SK-N-SH treated with all-trans-retinoic acid at 6 μM for 48 hours (cell line): ENCODE data around the gene CERK.

Experiments
- ATAC-seq: fragments of 200-7000 bp; cut with Tn5 transposase; 3 replicates; pipeline ENCODE4 v1.9.1; 2020; ENCODE audit warnings: mild to moderate bottlenecking, moderate library complexity
- ARNTL ChIP-seq: fragments of 450-650 bp; formaldehyde crosslinking; IDR thresholded peaks from 2 replicates; pipeline ENCODE4 v1.5.0; 2020; ENCODE audit warnings: low read depth, mild to moderate bottlenecking, moderate library complexity, borderline replicate concordance
- BACH2 ChIP-seq: fragments of 250-450 bp; sonication (Bioruptor Pico); IDR thresholded peaks from 2 replicates; pipeline ENCODE4 v1.9.0; 2021; ENCODE audit warnings: mild to moderate bottlenecking, borderline replicate concordance
- CSDC2 ChIP-seq: fragments of 250-450 bp; sonication (Bioruptor Pico); IDR thresholded peaks from 2 replicates; pipeline ENCODE4 v1.5.0; 2020; ENCODE audit warnings: mild to moderate bottlenecking, moderate library complexity
- ESRRG ChIP-seq: fragments of 250-450 bp; sonication (Bioruptor Pico); IDR thresholded peaks from 2 replicates; pipeline ENCODE4 v1.6.1; 2021; ENCODE audit warnings: mild to moderate bottlenecking
- GLIS3 ChIP-seq: fragments of 250-450 bp; sonication (Bioruptor Pico); IDR thresholded peaks from 2 replicates; pipeline ENCODE4 v1.5.0; 2020; ENCODE audit warnings: mild to moderate bottlenecking, moderate library complexity
- ISL1 ChIP-seq: fragments of 250-450 bp; sonication (Bioruptor Pico); IDR thresholded peaks from 2 replicates; pipeline ENCODE4 v2.1.2; 2022; ENCODE audit warnings: mild to moderate bottlenecking, moderate library complexity
- OSR1 ChIP-seq: fragments of 250-450 bp; sonication (Bioruptor Pico); IDR thresholded peaks from 2 replicates; pipeline ENCODE4 v1.8.0; 2022; ENCODE audit warnings: moderate library complexity, mild to moderate bottlenecking, inconsistent platforms
- PPARA ChIP-seq: fragments of 250-450 bp; sonication (Bioruptor Pico); IDR thresholded peaks from 2 replicates; pipeline ENCODE4 v1.5.0; 2020; ENCODE audit warnings: mild to moderate bottlenecking, borderline replicate concordance
- RARB ChIP-seq: fragments of 250-450 bp; sonication (Bioruptor Pico); IDR thresholded peaks from 2 replicates; pipeline ENCODE4 v1.8.0; 2021; ENCODE audit warnings: mild to moderate bottlenecking, moderate library complexity
- TCF4 ChIP-seq: fragments of 250-450 bp; sonication (Bioruptor Pico); IDR thresholded peaks from 2 replicates; pipeline ENCODE4 v1.8.0; 2021; ENCODE audit warnings: mild to moderate bottlenecking, moderate library complexity, borderline replicate concordance
- TOX ChIP-seq: fragments of 250-450 bp; sonication (Bioruptor Pico); IDR thresholded peaks from 2 replicates; pipeline ENCODE4 v1.8.0; 2021; ENCODE audit warnings: mild to moderate bottlenecking, moderate library complexity, borderline replicate concordance
- ZC3H10 ChIP-seq: fragments of 250-450 bp; sonication (Bioruptor Pico); IDR thresholded peaks from 2 replicates; pipeline ENCODE4 v1.5.1; 2021; ENCODE audit warnings: mild to moderate bottlenecking, moderate library complexity
- ZFP3 ChIP-seq: fragments of 250-450 bp; sonication (Bioruptor Pico); IDR thresholded peaks from 2 replicates; pipeline ENCODE4 v1.5.0; 2020; ENCODE audit warnings: mild to moderate bottlenecking, moderate library complexity
- ZFP30 ChIP-seq: fragments of 450-650 bp; formaldehyde crosslinking; IDR thresholded peaks from 2 replicates; pipeline ENCODE4 v1.5.0; 2022; ENCODE audit warnings: mild to moderate bottlenecking, moderate library complexity
- ZNF565 ChIP-seq: fragments of 450-650 bp; formaldehyde crosslinking; conservative IDR thresholded peaks from 2 replicates; pipeline ENCODE4 v1.5.0; 2020; ENCODE audit warnings: low read depth, mild to moderate bottlenecking, moderate library complexity
- ZNF70 ChIP-seq: fragments of 450-650 bp; formaldehyde crosslinking; IDR thresholded peaks from 2 replicates; pipeline ENCODE4 v1.5.0; 2020; ENCODE audit warnings: mild to moderate bottlenecking, moderate library complexity
- ZNF8 ChIP-seq: fragments of 450-650 bp; formaldehyde crosslinking; IDR thresholded peaks from 2 replicates; pipeline ENCODE4 v1.5.0; 2020; ENCODE audit warnings: mild to moderate bottlenecking, moderate library complexity
- TF ChIP-seq, protein P1 (sequence below): fragments of 250-450 bp; sonication (Bioruptor Pico); IDR thresholded peaks from 2 replicates; pipeline ENCODE4 v1.5.1; 2021; ENCODE audit warnings: mild to moderate bottlenecking, moderate library complexity
- TF ChIP-seq, protein P2 (sequence below): fragments of 250-450 bp; sonication (Bioruptor Pico); IDR thresholded peaks from 2 replicates; pipeline ENCODE4 v1.5.0; 2020; ENCODE audit warnings: mild to moderate bottlenecking, moderate library complexity
- TF ChIP-seq, protein P3 (sequence below): fragments of 250-450 bp; sonication (Bioruptor Pico); IDR thresholded peaks from 2 replicates; pipeline ENCODE4 v1.8.0; 2020; ENCODE audit warnings: mild to moderate bottlenecking, moderate library complexity, borderline replicate concordance
- TF ChIP-seq, protein P4 (sequence below): fragments of 250-450 bp; sonication (Bioruptor Pico); IDR thresholded peaks from 2 replicates; pipeline ENCODE4 v1.5.1; 2020; ENCODE audit warnings: low read depth, mild to moderate bottlenecking, moderate library complexity

Gene CERK

DNA sequence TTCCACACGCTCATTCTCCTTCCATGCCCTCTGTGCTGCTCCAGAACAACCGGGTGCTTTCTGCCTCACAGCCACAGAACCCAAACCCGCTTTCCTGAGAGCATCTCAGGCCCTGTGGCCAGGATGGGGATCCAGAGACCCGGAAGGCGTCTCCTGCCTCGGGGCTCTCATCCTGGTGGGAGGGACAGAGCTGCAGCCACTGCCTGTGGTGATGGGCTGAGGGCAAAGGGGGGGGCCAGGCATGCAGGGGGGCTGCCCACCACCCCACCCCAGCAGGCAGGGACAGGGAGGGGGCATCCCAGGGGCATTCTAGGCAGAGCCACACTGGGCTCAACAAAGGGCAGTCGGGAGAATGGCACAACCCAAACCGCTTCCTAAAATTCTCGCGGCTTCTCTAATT is 41.4 kb downstream of the CERK start:
- TF ChIP-seq, protein P1, sequence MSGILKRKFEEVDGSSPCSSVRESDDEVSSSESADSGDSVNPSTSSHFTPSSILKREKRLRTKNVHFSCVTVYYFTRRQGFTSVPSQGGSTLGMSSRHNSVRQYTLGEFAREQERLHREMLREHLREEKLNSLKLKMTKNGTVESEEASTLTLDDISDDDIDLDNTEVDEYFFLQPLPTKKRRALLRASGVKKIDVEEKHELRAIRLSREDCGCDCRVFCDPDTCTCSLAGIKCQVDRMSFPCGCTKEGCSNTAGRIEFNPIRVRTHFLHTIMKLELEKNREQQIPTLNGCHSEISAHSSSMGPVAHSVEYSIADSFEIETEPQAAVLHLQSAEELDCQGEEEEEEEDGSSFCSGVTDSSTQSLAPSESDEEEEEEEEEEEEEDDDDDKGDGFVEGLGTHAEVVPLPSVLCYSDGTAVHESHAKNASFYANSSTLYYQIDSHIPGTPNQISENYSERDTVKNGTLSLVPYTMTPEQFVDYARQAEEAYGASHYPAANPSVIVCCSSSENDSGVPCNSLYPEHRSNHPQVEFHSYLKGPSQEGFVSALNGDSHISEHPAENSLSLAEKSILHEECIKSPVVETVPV (CRISPR knock-in tag), result no peak
- TF ChIP-seq ZNF8 (CRISPR knock-in tag) (no peak), ZNF70 (CRISPR knock-in tag) (no peak), ARNTL (no peak), ZFP3 (no peak), ISL1 (no peak), BACH2 (CRISPR knock-in tag) (no peak), OSR1 (CRISPR knock-in tag) (no peak), ZFP30 (CRISPR knock-in tag) (no peak), PPARA (CRISPR knock-in tag) (no peak), CSDC2 (CRISPR knock-in tag) (no peak), TOX (CRISPR knock-in tag) (no peak), GLIS3 (CRISPR knock-in tag) (no peak), ESRRG (CRISPR knock-in tag) (no peak), ZNF565 (CRISPR knock-in tag) (no peak), ZC3H10 (CRISPR knock-in tag) (no peak)
- TF ChIP-seq, protein P2, sequence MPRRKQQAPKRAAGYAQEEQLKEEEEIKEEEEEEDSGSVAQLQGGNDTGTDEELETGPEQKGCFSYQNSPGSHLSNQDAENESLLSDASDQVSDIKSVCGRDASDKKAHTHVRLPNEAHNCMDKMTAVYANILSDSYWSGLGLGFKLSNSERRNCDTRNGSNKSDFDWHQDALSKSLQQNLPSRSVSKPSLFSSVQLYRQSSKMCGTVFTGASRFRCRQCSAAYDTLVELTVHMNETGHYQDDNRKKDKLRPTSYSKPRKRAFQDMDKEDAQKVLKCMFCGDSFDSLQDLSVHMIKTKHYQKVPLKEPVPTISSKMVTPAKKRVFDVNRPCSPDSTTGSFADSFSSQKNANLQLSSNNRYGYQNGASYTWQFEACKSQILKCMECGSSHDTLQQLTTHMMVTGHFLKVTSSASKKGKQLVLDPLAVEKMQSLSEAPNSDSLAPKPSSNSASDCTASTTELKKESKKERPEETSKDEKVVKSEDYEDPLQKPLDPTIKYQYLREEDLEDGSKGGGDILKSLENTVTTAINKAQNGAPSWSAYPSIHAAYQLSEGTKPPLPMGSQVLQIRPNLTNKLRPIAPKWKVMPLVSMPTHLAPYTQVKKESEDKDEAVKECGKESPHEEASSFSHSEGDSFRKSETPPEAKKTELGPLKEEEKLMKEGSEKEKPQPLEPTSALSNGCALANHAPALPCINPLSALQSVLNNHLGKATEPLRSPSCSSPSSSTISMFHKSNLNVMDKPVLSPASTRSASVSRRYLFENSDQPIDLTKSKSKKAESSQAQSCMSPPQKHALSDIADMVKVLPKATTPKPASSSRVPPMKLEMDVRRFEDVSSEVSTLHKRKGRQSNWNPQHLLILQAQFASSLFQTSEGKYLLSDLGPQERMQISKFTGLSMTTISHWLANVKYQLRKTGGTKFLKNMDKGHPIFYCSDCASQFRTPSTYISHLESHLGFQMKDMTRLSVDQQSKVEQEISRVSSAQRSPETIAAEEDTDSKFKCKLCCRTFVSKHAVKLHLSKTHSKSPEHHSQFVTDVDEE (CRISPR knock-in tag), result no peak
- TF ChIP-seq, protein P3, sequence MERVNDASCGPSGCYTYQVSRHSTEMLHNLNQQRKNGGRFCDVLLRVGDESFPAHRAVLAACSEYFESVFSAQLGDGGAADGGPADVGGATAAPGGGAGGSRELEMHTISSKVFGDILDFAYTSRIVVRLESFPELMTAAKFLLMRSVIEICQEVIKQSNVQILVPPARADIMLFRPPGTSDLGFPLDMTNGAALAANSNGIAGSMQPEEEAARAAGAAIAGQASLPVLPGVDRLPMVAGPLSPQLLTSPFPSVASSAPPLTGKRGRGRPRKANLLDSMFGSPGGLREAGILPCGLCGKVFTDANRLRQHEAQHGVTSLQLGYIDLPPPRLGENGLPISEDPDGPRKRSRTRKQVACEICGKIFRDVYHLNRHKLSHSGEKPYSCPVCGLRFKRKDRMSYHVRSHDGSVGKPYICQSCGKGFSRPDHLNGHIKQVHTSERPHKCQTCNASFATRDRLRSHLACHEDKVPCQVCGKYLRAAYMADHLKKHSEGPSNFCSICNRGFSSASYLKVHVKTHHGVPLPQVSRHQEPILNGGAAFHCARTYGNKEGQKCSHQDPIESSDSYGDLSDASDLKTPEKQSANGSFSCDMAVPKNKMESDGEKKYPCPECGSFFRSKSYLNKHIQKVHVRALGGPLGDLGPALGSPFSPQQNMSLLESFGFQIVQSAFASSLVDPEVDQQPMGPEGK (CRISPR knock-in tag), result no peak
- TF ChIP-seq, protein P4, sequence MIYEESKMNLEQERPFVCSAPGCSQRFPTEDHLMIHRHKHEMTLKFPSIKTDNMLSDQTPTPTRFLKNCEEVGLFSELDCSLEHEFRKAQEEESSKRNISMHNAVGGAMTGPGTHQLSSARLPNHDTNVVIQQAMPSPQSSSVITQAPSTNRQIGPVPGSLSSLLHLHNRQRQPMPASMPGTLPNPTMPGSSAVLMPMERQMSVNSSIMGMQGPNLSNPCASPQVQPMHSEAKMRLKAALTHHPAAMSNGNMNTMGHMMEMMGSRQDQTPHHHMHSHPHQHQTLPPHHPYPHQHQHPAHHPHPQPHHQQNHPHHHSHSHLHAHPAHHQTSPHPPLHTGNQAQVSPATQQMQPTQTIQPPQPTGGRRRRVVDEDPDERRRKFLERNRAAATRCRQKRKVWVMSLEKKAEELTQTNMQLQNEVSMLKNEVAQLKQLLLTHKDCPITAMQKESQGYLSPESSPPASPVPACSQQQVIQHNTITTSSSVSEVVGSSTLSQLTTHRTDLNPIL (CRISPR knock-in tag), result no peak
- TF ChIP-seq, all 23 proteins: peak for 0
- no peak for ATAC-seq

DNA sequence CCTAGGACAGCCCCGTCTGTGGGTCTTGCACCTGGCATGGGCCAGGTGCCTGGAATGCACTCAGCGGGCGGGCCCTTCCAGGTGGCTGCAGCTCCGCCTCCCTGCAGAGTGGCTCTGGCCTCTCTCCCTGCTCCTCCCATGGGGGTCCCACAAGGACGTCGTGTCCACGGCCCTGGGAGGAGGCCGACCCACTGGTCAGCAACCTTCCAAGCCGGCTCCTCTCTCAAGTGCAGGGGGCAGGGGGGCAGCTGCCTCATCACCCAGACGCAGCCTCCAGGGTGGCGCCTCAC is 41.9 kb downstream of the CERK start:
- TF ChIP-seq ZNF8 (CRISPR knock-in tag) (no peak), ISL1 (no peak), PPARA (CRISPR knock-in tag) (no peak), ZFP30 (CRISPR knock-in tag) (no peak), ZNF565 (CRISPR knock-in tag) (no peak), TCF4 (CRISPR knock-in tag) (no peak), ZFP3 (no peak), ZNF70 (CRISPR knock-in tag) (no peak), ESRRG (CRISPR knock-in tag) (no peak), ZC3H10 (CRISPR knock-in tag) (no peak), ARNTL (no peak), CSDC2 (CRISPR knock-in tag) (no peak), TOX (CRISPR knock-in tag) (no peak), RARB (CRISPR knock-in tag) (no peak), BACH2 (CRISPR knock-in tag) (no peak), GLIS3 (CRISPR knock-in tag) (no peak)
- TF ChIP-seq, protein P4 (CRISPR knock-in tag), result no peak
- TF ChIP-seq, protein P1 (CRISPR knock-in tag), result no peak
- no peak for ATAC-seq
